H1 (cell line): Measurements from ENCODE around the gene NAIF1. TPM values are rescaled to one million over a fixed set of nuclear protein-coding genes. Genes with fewer than 3 reads are reported as not detected.

ENCODE experiments used
- CTCF ChIA-PET: fragments of 300-600 bp; sonication (Branson Sonifier 250); formaldehyde crosslinking; loops from one replicate; lab custom pipeline; 2021; ENCODE audit not compliant: partially characterized antibody; lab: Charles Lee
- POLR2A ChIA-PET: fragments of 300-600 bp; sonication (Branson Sonifier 250); formaldehyde crosslinking; loops from one replicate; lab custom pipeline; 2021; ENCODE audit warnings: inconsistent platforms; ENCODE audit not compliant: partially characterized antibody; lab: Charles Lee
- DNase-seq, 2 experiments: peaks; one replicate each; pipeline versions ENCODE4 v3.0.0 to v3.0.0-alpha.2; 2010 to 2022; ENCODE audit warnings: low spot score in 2 of 2, low read depth in 1 of 2, mixed read lengths in 1 of 2
- FAIRE-seq: peaks from 2 replicates; lab custom pipeline; 2011; peaks lifted over from hg19 to GRCh38; lab: Jason Lieb, UNC
- H2AFZ ChIP-seq: 2 replicates; pipeline ENCODE4 v1.8.1; 2012; ENCODE audit warnings: low read length, inconsistent platforms
- H2AK5ac ChIP-seq: 2 replicates; pipeline ENCODE4 v1.6.1; 2013; ENCODE audit warnings: low read depth, low read length
- H2BK120ac ChIP-seq: replicated peaks from 2 replicates; pipeline ENCODE3; 2013; ENCODE audit warnings: low read depth, low read length, inconsistent platforms
- H2BK12ac ChIP-seq: 2 replicates; pipeline ENCODE4 v1.6.1; 2013; ENCODE audit warnings: low read depth, low read length
- H2BK15ac ChIP-seq: 2 replicates; pipeline ENCODE4 v1.6.1; 2013; ENCODE audit warnings: low read length
- H2BK20ac ChIP-seq: 2 replicates; pipeline ENCODE4 v1.6.1; 2013; ENCODE audit warnings: low read length
- H2BK5ac ChIP-seq: 2 replicates; pipeline ENCODE4 v1.6.1; 2013; ENCODE audit warnings: low read depth, low read length
- H3K14ac ChIP-seq: 2 replicates; pipeline ENCODE4 v1.6.1; 2013; ENCODE audit warnings: inconsistent platforms; ENCODE audit not compliant: insufficient read length
- H3K18ac ChIP-seq: 2 replicates; pipeline ENCODE4 v1.6.1; 2013; ENCODE audit warnings: low read length; ENCODE audit errors: extremely low read depth
- H3K23ac ChIP-seq: 2 replicates; pipeline ENCODE4 v1.6.1; 2013; ENCODE audit warnings: inconsistent platforms; ENCODE audit not compliant: insufficient read length
- H3K23me2 ChIP-seq: 2 replicates; pipeline ENCODE4 v1.6.1; 2013; ENCODE audit warnings: low read depth, low read length
- H3K27ac ChIP-seq: 2 replicates; pipeline ENCODE4 v1.6.1; 2011; ENCODE audit warnings: low read depth, low read length, inconsistent platforms
- H3K27me3 ChIP-seq, 4 experiments: replicated peaks in 1 of 4; 1 replicate in 1 of 4; 2 replicates in 3 of 4; pipeline versions ENCODE4 v1.6.1 to v1.8.1; 2011 to 2013; ENCODE audit warnings: low read length in 3 of 4, mild to moderate bottlenecking in 3 of 4, inconsistent platforms in 2 of 4, mixed read lengths in 2 of 4, moderate library complexity in 1 of 4; ENCODE audit not compliant: control insufficient read depth in 3 of 4, insufficient read depth in 3 of 4; ENCODE audit errors: extremely low read depth in 1 of 4
- H3K36me3 ChIP-seq, 4 experiments: 2 replicates each; pipeline versions ENCODE4 v1.6.1 to v1.8.1; 2011 to 2013; ENCODE audit warnings: mild to moderate bottlenecking in 4 of 4, low read length in 3 of 4, moderate library complexity in 2 of 4, control low read depth in 1 of 4, inconsistent platforms in 1 of 4; ENCODE audit not compliant: insufficient read depth in 4 of 4, control insufficient read depth in 2 of 4
- H3K4ac ChIP-seq: replicated peaks from 2 replicates; pipeline ENCODE3; 2013; ENCODE audit warnings: low read length, low read depth, mixed read lengths, inconsistent platforms; ENCODE audit not compliant: insufficient read length
- H3K4me1 ChIP-seq, 4 experiments: replicated peaks in 1 of 4; 1 replicate in 1 of 4; 2 replicates in 3 of 4; pipeline versions ENCODE4 v1.6.1 to v1.8.1; 2011 to 2013; ENCODE audit warnings: low read length in 3 of 4, inconsistent platforms in 2 of 4, mixed read lengths in 1 of 4; ENCODE audit not compliant: insufficient read depth in 4 of 4, control insufficient read depth in 3 of 4
- H3K4me2 ChIP-seq, 2 experiments: 2 replicates each; pipeline versions ENCODE4 v1.6.1 to v1.8.1; 2011 to 2013; ENCODE audit warnings: low read depth in 2 of 2, low read length in 2 of 2, control low read depth in 1 of 2, inconsistent platforms in 1 of 2, mild to moderate bottlenecking in 1 of 2; ENCODE audit not compliant: insufficient read depth in 1 of 2
- H3K4me3 ChIP-seq, 4 experiments: fragments of 200-600, 300-600 bp in 1 of 4; sonication (generic), shearing (Covaris generic), sonication (Bioruptor Twin) in 1 of 4; 2 replicates each; pipeline versions ENCODE4 v1.5.1 to v1.8.1; 2011 to 2016; ENCODE audit warnings: low read length in 4 of 4, low read depth in 3 of 4, control low read depth in 2 of 4, inconsistent platforms in 2 of 4, mild to moderate bottlenecking in 2 of 4, mixed read lengths in 1 of 4, moderate library complexity in 1 of 4; ENCODE audit not compliant: insufficient read depth in 2 of 4; ENCODE audit errors: extremely low read depth in 1 of 4
- H3K56ac ChIP-seq: replicated peaks from 2 replicates; pipeline ENCODE3; 2013; ENCODE audit warnings: low read depth, mild to moderate bottlenecking, mixed read lengths, low read length, inconsistent platforms; ENCODE audit not compliant: insufficient read length
- H3K79me1 ChIP-seq: 2 replicates; pipeline ENCODE4 v1.6.1; 2013; ENCODE audit warnings: low read depth, low read length, control low read depth
- H3K79me2 ChIP-seq, 2 experiments: 2 replicates each; pipeline versions ENCODE4 v1.6.1 to v1.8.1; 2012 to 2013; ENCODE audit warnings: low read length in 2 of 2, mild to moderate bottlenecking in 2 of 2, inconsistent platforms in 1 of 2; ENCODE audit not compliant: insufficient read depth in 2 of 2, control insufficient read depth in 1 of 2
- H3K9ac ChIP-seq, 4 experiments: replicated peaks in 1 of 4; 1 replicate in 1 of 4; 2 replicates in 3 of 4; pipeline versions ENCODE4 v1.6.1 to v1.8.1; 2011 to 2013; ENCODE audit warnings: low read depth in 3 of 4, low read length in 3 of 4, control low read depth in 2 of 4, mild to moderate bottlenecking in 2 of 4, moderate library complexity in 2 of 4, inconsistent platforms in 1 of 4; ENCODE audit errors: extremely low read depth in 1 of 4
- H3K9me3 ChIP-seq, 2 experiments: 2 replicates each; pipeline versions ENCODE4 v1.6.1 to v1.8.1; 2012 to 2013; ENCODE audit warnings: mild to moderate bottlenecking in 2 of 2, moderate library complexity in 2 of 2, control low read depth in 1 of 2, inconsistent platforms in 1 of 2, low read depth in 1 of 2, low read length in 1 of 2, mixed read lengths in 1 of 2; ENCODE audit not compliant: insufficient read depth in 2 of 2
- H4K20me1 ChIP-seq, 2 experiments: replicated peaks in 1 of 2; 2 replicates each; pipeline versions ENCODE3 to v1.8.1; 2011 to 2013; ENCODE audit warnings: inconsistent platforms in 2 of 2, low read length in 2 of 2, mild to moderate bottlenecking in 1 of 2; ENCODE audit not compliant: insufficient read depth in 2 of 2, control insufficient read depth in 1 of 2
- H4K5ac ChIP-seq: 2 replicates; pipeline ENCODE4 v1.6.1; 2013; ENCODE audit warnings: low read length, low read depth, mixed read lengths, inconsistent platforms; ENCODE audit not compliant: insufficient read length
- H4K8ac ChIP-seq: 2 replicates; pipeline ENCODE4 v1.8.0; 2013; ENCODE audit warnings: mild to moderate bottlenecking, moderate library complexity, low read length, inconsistent platforms; ENCODE audit not compliant: insufficient read depth; ENCODE audit errors: extremely low read depth
- H4K91ac ChIP-seq: replicated peaks from 2 replicates; pipeline ENCODE3; 2013; ENCODE audit warnings: low read length, mixed read lengths, inconsistent platforms; ENCODE audit not compliant: insufficient read length
- ATF2 ChIP-seq: IDR thresholded peaks from 2 replicates; pipeline ENCODE4 v1.6.1; 2012; ENCODE audit warnings: low read length, inconsistent platforms
- BRCA1 ChIP-seq: IDR thresholded peaks from 2 replicates; pipeline ENCODE4 v1.6.1; 2012; ENCODE audit warnings: low read depth, low read length, improper control_type of control experiment
- CBX5 ChIP-seq: fragments of 300-800, 300-1000 bp; sonication (generic); IDR thresholded peaks from 2 replicates; pipeline ENCODE4 v1.7.1; 2016; ENCODE audit warnings: antibody characterized with exemption, low read length, low read depth
- CTCF ChIP-seq, 3 experiments: IDR thresholded peaks; 1 replicate in 2 of 3; 2 replicates in 1 of 3; pipeline versions ENCODE4 v1.5.1 to v1.6.1; 2011; ENCODE audit warnings: low read length in 3 of 3, mild to moderate bottlenecking in 3 of 3, inconsistent platforms in 2 of 3, low read depth in 1 of 3, moderate library complexity in 1 of 3; ENCODE audit not compliant: insufficient read depth in 1 of 3; ENCODE audit errors: control extremely low read depth in 1 of 3
- SRF ChIP-seq: IDR thresholded peaks from 2 replicates; pipeline ENCODE4 v1.6.1; 2011; ENCODE audit warnings: mild to moderate bottlenecking, low read depth, low read length, moderate library complexity
- ZNF274 ChIP-seq: IDR thresholded peaks from 2 replicates; pipeline ENCODE4 v1.7.0; 2012; ENCODE audit warnings: low read length, borderline replicate concordance; ENCODE audit errors: extremely low read depth
- WGBS, 2 experiments: shearing (Covaris generic) in 1 of 2; methylation state at CpG; one replicate each; pipeline versions ENCODE4 v1.1.6 to v1.1.7; 2013 to 2015; ENCODE audit warnings: low lambda C conversion rate in 2 of 2, mixed read lengths in 2 of 2, inconsistent platforms in 1 of 2, low coverage in 1 of 2, missing lambda C conversion rate in 1 of 2; ENCODE audit not compliant: insufficient replicate concordance in 2 of 2, insufficient coverage in 1 of 2, insufficient read length in 1 of 2; ENCODE audit errors: extremely low coverage in 1 of 2, missing lambda C conversion rate in 1 of 2; 5-methylcytosine and 5-hydroxymethylcytosine counted together
- polyA plus RNA-seq, 7 experiments: library from polyadenylated mRNA; depleted of rRNA in 3 of 7; stranded (reverse) in 5 of 7; unstranded in 2 of 7; fragments of >200 nt in 5 of 7; fragments of 200-250 nt in 2 of 7; gene quantifications; 1 replicate in 5 of 7; 2 replicates in 1 of 7; 4 replicates in 1 of 7; pipeline versions ENCODE4 v1.2.1 to v1.2.3, GENCODE V29; 2011 to 2013; ENCODE audit warnings: missing spikeins in 2 of 7, mixed read lengths in 2 of 7
- total RNA-seq: library from RNA; stranded (reverse); fragmentation: NEBNext Ultra II Directional; extraction: Animal tissue kit (Norgen Biotek cat#: 25700); gene quantifications from 2 replicates; pipeline ENCODE4 v1.2.1, GENCODE V29; 2021

Gene NAIF1
- total and polyA plus RNA-seq, 2 of the 8 experiments (the other 6 are each of a cell fraction or from before 2014, with no cell fraction given), result 8.7 to 9.0 TPM

- H2BK20ac ChIP-seq, result no peak overlapping the region
- peaks cover 0 to 3% (median 1%) of the 10 kb centered on the region in 4 experiments; a peak in 4 of 7 replicates for H3K4me1 ChIP-seq
- H2AK5ac ChIP-seq, result no peak overlapping the region
- H4K91ac ChIP-seq, result peak overlapping the region; percentile 70
- ChIA-PET POLR2A (interaction anchor here (0.7 to 2.2 kb wide), 9 partner anchors 11 to 120 kb away, joined by 3 to 9 read pairs (median 3); partner anchors contain the start of genes EEIG1 and PIP5KL1), CTCF (interaction anchor here (0.7 to 38.5 kb wide), 52 partner anchors 9 to 166 kb away, joined by 3 to 825 read pairs (median 7); partner anchors contain the start of genes DPM2, EEIG1, NAIF1 and PIP5KL1)
- H3K9me3 ChIP-seq, result no peaks in the 10 kb centered on the region
- no peaks in the 10 kb centered on the region for H3K27me3 ChIP-seq
- no peaks in the 10 kb centered on the region for H3K79me1 ChIP-seq
- peak overlapping the region; percentile 88 for H2BK12ac ChIP-seq
- H3K36me3 ChIP-seq, result no peaks in the 10 kb centered on the region
- H3K27ac ChIP-seq, result no peak overlapping the region
- H4K8ac ChIP-seq, result peak overlapping the region; percentile 72; the same call in 1 of the 2 replicates
- H3K4me2 ChIP-seq, result no peak overlapping the region
- 47% methylated on average over 8 of the region's 8 CpGs; no CpG with 5 or more reads in 1 of the 2 experiments for WGBS, 2 experiments
- H4K20me1 ChIP-seq, result no peaks in the 10 kb centered on the region
- H3K79me2 ChIP-seq, result no peaks in the 10 kb centered on the region
- FAIRE-seq (peak; percentile 78), DNase-seq (peak; percentile 79 to 81)
- no peak overlapping the region for H3K4ac ChIP-seq
- peak overlapping the region; percentile 89; the same call in 1 of the 2 replicates for H2AFZ ChIP-seq
- peak overlapping the region; percentile 99; the same call in 1 of the 2 replicates for H2BK15ac ChIP-seq
- H3K14ac ChIP-seq, result no peak overlapping the region
- no peak overlapping the region for H2BK120ac ChIP-seq
- no peak overlapping the region for H2BK5ac ChIP-seq
- no peak overlapping the region for H3K4me3 ChIP-seq
- no peaks in the 10 kb centered on the region for H3K23me2 ChIP-seq
- no peak overlapping the region for H3K9ac ChIP-seq
- no peak overlapping the region for H3K56ac ChIP-seq
- H3K18ac ChIP-seq, result 0 out of 2 replicates have a peak overlapping the region, but pooled peaks have one; percentile 54
- no peak overlapping the region for H4K5ac ChIP-seq
- H3K23ac ChIP-seq, result no peak overlapping the region
- TF ChIP-seq ATF2 (0 out of 2 replicates have a peak, but pooled peaks have one; percentile 73), BRCA1 (no peak), SRF (no peak), CBX5 (no peak), CTCF (IDR thresholded peaks at IDR 0.05; ENCODE audit: control extremely low read depth in 1 of 3, insufficient read depth in 1 of 3, low read depth in 1 of 3, low read length in 3 of 3) (peak; percentile 62 to 98 (median 93)), ZNF274 (no peak)
Observed at GRCh38 chr9:128034821-128035652, 32.1 kb downstream of the NAIF1 start.
